H1 (cell line): ENCODE results near the gene SRSF2. TPM values are rescaled to one million over a fixed set of nuclear protein-coding genes. Genes with fewer than 3 reads are reported as not detected.

Experiments used
- CEBPB ChIP-seq: IDR thresholded peaks from 2 replicates; pipeline ENCODE4 v1.6.1; 2012; ENCODE audit warnings: low read depth, low read length
- KDM4A ChIP-seq: IDR thresholded peaks from one replicate; pipeline ENCODE4 v1.7.1; 2012; ENCODE audit warnings: low read depth, mild to moderate bottlenecking, moderate library complexity, low read length, inconsistent platforms; ENCODE audit not compliant: severe bottlenecking
- PHF8 ChIP-seq: fragments of 200-600 bp; sonication (generic); conservative IDR thresholded peaks from 2 replicates; pipeline ENCODE4 v1.7.1; 2012; ENCODE audit warnings: low read depth, mild to moderate bottlenecking, inconsistent platforms, low read length, moderate library complexity
- POLR2AphosphoS5 ChIP-seq: IDR thresholded peaks from 2 replicates; pipeline ENCODE4 v1.6.1; 2011; ENCODE audit warnings: low read depth, low read length
- POU5F1 ChIP-seq: IDR thresholded peaks from 2 replicates; pipeline ENCODE4 v1.6.1; 2011; ENCODE audit warnings: low read depth, mild to moderate bottlenecking, low read length, moderate library complexity
- USF2 ChIP-seq: IDR thresholded peaks from 2 replicates; pipeline ENCODE4 v1.6.1; 2011; ENCODE audit warnings: low read length, improper control_type of control experiment
- polyA plus RNA-seq, 7 experiments: library from polyadenylated mRNA; depleted of rRNA in 3 of 7; stranded (reverse) in 5 of 7; unstranded in 2 of 7; fragments of >200 nt in 5 of 7; fragments of 200-250 nt in 2 of 7; gene quantifications; 1 replicate in 5 of 7; 2 replicates in 1 of 7; 4 replicates in 1 of 7; pipeline versions ENCODE4 v1.2.1 to v1.2.3, GENCODE V29; 2011 to 2013; ENCODE audit warnings: missing spikeins in 2 of 7, mixed read lengths in 2 of 7
- total RNA-seq: library from RNA; stranded (reverse); fragmentation: NEBNext Ultra II Directional; extraction: Animal tissue kit (Norgen Biotek cat#: 25700); gene quantifications from 2 replicates; pipeline ENCODE4 v1.2.1, GENCODE V29; 2021

The SRSF2 gene
- total and polyA plus RNA-seq, 2 of the 8 experiments (the other 6 are each of a cell fraction or from before 2014, with no cell fraction given) = 397 to 401 TPM

GRCh38 chr17:76722279-76722678 lies 14.9 kb downstream of the SRSF2 start (continued):
- TF ChIP-seq USF2 (no peak), CEBPB (no peak), KDM4A (no peak), PHF8 (no peak), POU5F1 (no peak), POLR2AphosphoS5 (no peak)
